Activated CD8-positive, alpha-beta memory T cell treated with anti-CD3 and anti-CD28 coated beads, Interleukin-2, amount 50 U/mL, for 4 hours (primary cell): ENCODE results near the gene SOWAHA.

Source experiments
- DNase-seq: peaks from one replicate; pipeline ENCODE4 v3.0.0-alpha.2; 2020

Gene SOWAHA

GRCh38 chr5:132856011-132856410, 42.9 kb downstream of the SOWAHA start:
- DNase-seq = no peak

DNA sequence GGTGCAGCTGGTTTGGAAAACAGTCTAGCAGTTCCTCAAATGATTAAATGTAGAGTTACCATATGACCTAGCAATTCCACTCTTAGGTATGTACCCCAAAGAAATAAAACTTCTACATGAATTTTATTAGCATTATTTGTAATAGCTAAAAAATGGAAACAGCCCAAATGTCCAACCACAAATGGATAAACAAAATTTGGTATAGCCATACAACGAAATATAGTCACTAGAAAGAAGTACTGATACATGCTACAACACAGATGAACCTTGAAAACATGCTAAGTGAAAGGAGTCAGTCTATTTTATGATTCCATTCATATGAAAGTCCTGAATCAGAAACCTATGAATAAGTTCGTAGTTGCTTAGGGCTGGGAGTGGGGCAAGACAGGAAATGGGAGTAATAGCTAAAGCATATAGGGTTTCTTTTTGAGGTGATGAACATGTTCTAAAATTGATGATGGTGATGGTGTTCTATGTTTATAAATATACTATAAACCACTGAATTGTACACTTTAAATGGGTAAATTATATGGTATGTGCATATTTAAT, 46.9 kb downstream of the SOWAHA start:
- DNase-seq = no peak

DNA sequence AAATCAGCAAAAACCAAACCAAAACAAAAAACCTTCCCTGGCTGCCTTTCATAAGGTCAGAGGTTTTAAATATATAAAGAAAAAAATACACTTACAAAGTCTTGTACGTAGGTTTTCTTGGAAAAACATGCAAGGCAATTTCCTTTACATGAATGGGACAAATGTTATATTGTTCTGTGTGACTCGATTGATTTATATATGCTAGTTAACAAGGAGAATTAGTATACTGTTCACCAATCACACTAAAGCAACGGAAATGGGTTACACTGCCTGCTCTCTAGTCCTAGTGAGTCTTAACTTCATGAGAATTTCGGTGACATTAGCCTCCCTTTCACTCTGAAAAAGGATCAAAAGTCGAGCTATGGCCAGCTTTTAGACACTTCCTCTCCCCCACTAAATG, 47.6 kb downstream of the SOWAHA start:
- DNase-seq = no peak

- DNase-seq = no peak
These were observed 52.7 kb downstream of the SOWAHA start for GRCh38 chr5:132865668-132866341.
